GM19463 (cell line): Measurements from ENCODE around the gene IDH2.
A peak's percentile ranks its signal among the peaks of the same experiment; 100 is the strongest.

Source experiments
- ATAC-seq: cut with Tn5 transposase; IDR thresholded peaks from one replicate; pipeline ENCODE4 v1.9.1; 2021; ENCODE audit warnings: mild to moderate bottlenecking, moderate library complexity; ENCODE audit not compliant: unreplicated experiment

Gene IDH2

GRCh38 chr15:90064911-90065681 lies 37.2 kb downstream of the IDH2 start:
- ATAC-seq = no peak

GRCh38 chr15:90063770-90064247 lies 38.5 kb downstream of the IDH2 start:
- ATAC-seq = no peak

DNA sequence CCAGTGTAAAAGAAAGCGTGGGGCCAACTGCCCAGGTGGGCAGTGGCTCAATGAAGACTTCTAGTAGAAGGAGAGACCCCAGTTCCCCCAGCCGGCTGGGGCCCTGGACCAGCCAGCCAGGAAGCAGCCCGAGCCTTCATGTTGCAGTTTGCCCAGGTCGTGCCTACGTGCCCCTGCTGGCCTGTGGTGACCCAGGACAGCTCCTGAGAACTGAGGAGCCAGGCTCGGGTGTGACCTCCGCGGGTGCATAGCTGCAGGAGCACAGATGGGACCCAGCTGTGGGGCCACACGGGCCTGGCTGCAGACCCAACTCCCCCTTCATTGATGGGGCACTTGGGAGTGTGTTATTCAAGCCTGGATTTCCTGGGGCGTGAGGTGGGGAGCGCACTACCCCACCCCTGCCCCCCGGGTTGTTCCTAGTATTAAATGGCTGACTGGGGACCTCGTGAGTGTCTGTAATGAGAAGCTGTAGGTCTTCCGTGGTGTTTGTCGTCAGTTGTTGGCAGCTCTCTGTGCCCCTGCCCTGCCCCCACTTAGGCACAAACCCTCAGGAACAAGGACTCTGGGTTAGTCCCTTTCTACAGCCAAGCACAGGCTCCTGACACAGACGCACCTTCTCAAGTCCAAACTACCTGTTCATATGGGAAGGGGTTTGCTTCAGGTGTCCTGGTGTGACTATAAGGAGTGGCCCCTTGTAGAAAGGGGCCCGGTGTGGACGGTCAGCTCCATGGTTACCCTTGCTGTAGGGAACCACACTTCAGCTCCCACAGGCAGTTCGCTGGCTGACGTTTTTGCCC lies 39.1 kb downstream of the IDH2 start:
- no peak for ATAC-seq

- no peak for ATAC-seq
Measured at GRCh38 chr15:90062462-90062932, 39.8 kb downstream of the IDH2 start.

DNA sequence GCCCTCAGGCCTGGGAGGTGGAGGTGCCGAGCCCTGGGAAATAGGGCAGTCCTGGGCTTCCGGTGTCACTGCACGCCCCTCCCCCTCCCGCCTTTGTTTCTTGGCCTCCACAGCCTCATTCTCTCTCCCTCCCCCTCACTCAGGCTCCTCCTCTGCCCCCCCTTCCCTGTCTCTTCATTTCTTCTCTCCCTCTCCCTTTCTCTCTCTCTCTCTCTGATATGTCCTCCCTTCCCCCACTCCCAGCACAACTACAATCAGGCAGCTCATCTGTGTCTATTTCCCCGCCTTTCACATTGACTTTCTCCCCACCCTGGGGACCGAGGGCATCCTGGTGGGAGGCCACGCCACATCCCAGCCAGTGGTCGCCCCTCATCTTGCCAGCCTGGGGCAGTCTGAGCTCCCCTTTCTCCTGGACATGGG lies 40.2 kb downstream of the IDH2 start:
- no peak for ATAC-seq

DNA sequence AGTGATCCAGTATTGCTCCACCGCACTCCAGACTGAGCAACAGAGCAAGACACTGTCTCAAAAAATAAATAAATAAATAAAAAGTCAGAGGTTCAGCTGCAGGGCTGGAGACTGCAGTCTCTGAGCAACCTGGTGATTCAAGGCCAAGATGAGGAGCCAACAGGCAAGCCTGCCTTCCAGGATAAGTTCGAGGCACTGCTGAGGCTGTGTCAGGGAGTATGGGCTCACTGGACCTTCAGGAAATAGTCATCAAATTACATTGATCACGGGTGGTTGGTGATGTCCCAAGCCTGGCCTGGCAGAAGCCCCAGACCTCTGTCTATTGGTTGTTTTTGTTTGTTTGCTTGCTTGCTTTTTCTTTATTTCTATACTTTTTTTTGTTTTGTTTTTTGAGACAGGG lies 41.5 kb downstream of the IDH2 start:
- ATAC-seq = no peak

DNA sequence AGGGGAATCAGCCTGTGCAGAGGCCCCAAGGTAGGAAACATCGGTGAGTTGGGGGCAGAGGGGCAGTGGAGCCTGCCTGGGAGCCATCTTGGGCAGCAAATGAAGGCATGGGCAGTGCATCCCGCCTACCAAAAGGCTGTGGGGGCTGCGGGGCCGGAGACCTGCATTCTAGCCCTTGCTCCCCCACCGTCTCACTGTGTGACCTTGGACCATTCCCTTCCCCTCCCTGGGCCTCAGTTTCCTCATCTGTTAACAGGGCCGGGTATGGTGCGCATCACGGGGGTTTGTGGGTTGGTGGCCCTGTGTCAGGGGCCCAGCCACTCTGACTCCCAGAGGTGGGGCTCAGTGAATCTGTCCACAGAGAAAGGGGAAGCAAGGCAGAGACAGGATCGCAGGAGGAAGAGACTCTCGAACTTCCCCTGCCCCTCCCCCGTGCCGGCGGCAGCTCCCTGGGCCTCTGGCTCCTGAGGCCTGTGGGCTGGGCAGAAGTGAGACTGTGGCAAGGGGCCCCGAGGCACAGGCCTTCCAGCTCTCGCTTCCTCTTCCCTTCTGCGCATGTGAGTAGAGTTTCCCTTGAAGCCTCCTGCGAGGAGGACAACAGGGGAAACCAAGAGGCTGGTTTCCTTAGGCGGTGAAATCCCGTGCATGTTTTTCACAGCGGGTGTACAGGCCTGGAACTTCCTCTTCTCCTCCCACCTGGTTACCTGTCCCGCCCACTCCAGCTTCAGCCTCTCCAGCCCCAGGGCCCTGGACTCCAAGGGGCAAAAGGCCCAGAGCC lies 42.9 kb downstream of the IDH2 start:
- peak; percentile 93 for ATAC-seq

- ATAC-seq = no peak
Measured at GRCh38 chr15:90058775-90059174, 43.5 kb downstream of the IDH2 start.

- ATAC-seq = no peak
Measured at GRCh38 chr15:90058308-90058707, 44.0 kb downstream of the IDH2 start.

DNA sequence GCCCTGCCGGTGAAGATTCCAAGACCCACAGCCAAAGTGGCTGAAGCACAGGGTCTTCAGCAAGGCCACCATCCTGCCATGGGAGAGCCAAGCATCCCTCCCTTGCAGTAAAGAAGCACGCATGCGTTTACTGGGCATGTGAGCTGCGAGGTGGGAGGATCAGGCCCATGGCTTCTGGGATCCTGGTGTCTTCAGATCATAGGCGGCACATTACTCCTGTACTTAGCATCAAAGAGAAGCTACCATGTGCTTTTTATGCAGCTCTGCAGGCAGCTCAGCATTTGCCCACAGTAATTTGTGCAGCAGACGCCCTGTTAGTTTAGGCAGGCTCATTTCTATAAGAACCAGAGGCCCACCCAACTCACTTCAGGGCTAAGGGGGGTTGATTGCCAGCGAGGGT lies 45.7 kb downstream of the IDH2 start:
- no peak for ATAC-seq

DNA sequence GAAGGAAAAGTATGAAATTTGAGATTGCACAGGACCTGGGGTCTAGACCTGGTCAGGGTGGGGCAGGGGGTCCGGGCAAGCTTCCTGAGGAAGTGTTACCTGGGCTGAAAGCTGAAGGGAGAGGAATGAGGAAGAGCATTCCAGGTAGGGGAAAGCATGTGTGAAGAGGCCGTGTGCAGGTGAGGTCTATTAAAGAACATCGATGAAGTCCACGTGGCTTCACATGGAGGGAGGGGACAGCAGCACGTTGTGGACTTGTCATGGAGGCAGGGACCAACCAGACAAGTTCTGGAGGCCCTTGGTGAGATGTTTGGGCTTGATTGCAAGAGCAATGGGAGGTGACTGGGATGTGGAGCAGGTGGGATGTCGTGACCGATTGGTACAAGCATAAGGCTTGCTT lies 47.1 kb downstream of the IDH2 start:
- ATAC-seq = no peak

DNA sequence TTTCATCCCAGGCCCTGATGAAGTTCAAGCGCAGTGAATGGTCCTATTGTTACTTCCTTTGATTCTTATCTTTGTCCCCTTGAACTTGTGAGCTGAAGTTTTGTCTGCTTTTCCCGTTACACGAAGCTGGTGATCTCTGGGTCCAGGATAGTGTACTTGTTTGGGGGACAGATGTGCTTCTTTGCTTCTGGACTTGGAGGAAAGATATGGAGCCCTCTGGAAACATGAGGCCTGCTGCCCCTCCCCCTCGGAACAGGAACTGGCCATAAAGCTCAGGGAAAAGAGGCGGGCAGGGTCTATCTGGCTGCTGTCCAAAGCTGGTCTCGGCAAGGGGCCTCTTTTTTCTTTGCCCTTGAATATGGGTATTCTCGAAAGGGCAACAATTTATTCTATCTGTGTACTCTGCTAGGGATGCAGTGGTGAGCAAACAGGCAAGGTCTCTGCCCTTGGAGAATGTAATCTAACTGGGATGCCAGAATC lies 47.6 kb downstream of the IDH2 start:
- no peak for ATAC-seq

DNA sequence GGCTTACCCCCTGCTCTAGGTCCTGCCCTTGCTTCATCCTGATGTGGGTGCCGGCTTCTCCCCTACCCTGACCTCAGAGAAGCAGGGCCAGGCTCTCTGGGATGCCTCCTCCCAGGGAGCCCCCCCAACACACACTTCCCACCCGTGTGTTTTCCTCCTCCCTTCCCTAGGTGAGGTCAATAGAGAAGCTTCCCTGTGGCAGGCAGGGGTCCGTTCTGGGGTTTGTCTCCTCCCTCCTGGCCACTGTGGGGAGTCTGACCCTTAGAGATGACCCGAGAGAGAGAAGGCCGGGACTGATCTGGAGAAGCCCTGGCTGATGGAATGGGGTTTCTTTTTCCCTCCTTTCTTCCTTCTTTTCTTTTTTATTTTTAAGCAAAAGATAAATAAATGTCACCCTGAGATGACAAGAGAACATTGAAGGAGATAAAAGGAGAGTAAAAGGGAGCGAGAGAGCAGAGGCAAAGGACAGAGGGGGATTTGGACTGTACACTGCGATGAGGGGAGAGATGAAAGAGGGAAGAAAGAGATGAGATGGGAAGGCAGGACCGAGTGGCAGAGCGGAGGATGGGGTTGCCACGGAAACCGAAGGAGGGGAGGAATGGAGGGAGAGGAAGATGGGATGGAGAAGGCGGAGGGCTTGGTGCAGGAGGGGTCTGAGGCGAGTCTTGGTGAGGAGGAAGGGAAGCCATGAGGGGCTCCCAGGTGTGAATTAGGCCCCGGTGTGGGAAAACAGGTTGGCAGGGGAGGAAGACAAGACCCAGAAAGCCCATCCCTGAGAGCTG lies 48.4 kb downstream of the IDH2 start:
- ATAC-seq = no peak

- no peak for ATAC-seq
Measured at GRCh38 chr15:90051874-90052273, 50.4 kb downstream of the IDH2 start.

- ATAC-seq = no peak
Measured at GRCh38 chr15:90049666-90050604, 52.3 kb downstream of the IDH2 start.

GRCh38 chr15:90049030-90049429 lies 53.2 kb downstream of the IDH2 start:
- no peak for ATAC-seq

GRCh38 chr15:90047956-90048575 lies 54.2 kb downstream of the IDH2 start:
- no peak for ATAC-seq

GRCh38 chr15:90046911-90047392 lies 55.3 kb downstream of the IDH2 start:
- ATAC-seq = peak; percentile 61

GRCh38 chr15:90046289-90046688 lies 56.0 kb downstream of the IDH2 start:
- no peak for ATAC-seq
